GM18909 (cell line): ENCODE data around the gene SLC44A4.
"Not testable (repeated sequence)": the region's sequence is repeated elsewhere in the genome, so short reads cannot be mapped to it uniquely, and the experiment has no call there.

Experiments used
- ATAC-seq: cut with Tn5 transposase; IDR thresholded peaks from one replicate; pipeline ENCODE4 v1.9.1; 2021; ENCODE audit warnings: mild to moderate bottlenecking; ENCODE audit not compliant: unreplicated experiment, poor library complexity

The SLC44A4 gene

DNA sequence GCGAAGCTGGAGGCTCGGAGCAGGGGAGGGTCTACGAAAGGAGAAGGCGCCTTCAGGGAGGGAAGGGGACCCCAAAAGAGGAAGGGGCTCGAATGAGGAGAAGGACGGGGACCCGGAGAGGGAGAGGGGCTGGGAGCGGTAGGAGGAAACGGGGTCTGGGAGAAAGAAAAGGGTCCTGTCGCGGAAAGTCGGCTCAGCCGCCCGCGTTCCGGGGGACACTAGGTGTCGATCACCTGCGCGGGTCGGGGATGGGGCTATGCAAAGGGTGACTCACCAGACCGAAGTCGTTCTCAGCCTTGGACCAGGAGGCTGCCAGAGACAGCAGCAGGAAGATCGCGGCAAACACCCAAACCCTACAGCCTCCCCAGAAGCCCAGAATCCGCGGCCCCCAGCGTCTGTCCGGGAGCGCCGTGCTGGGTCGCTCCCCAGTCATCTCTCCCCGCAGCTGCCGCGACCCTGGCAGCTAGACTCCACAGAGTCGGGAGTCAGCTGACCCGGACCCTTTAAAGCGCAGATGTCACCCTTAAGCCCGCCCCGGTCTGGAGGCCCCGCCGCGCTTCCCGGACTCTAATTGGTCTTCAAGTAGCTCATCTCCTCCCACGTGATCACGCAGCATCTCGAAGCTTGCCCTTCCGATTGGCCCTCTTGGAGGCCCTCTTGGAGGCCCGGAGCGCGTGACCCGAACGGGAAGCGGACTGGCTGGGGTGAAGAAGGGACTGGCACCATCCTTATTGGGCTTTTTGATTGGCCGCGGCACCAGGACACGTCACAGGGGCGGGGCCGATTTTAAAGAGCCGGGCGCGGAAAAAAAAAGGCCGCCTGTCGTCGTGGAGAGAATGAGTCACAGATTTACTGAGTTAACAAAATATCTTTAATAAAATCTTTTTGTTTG lies 16.2 kb downstream of the SLC44A4 start, which contains the start of gene NEU1:
TSS of gene NEU1 (minus strand) at position 478 of the 892 bp plus-strand sequence. CDS start at position 433, 45 bp downstream.
- peak; percentile 92 for ATAC-seq

DNA sequence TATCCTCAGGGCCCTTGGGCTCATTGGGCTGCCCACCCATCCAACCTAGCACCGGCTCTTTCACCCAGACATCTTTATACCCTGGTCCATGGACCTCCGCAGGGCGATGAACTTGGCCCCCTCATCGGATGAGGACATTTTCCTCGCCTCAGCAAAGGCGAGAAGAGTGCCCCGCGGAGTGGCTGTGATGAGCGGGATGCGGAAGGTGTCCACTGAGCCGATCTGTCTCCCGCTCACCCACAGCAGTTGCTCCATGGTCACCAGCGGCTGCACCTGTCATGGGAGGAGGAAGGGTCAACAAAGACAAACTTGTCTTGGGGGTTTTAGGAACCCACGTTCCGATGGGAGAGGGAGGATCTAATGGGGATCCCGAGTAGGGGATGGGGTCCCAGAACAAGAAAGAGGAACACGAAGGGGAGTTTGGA lies 16.9 kb downstream of the SLC44A4 start:
- no peak for ATAC-seq

DNA sequence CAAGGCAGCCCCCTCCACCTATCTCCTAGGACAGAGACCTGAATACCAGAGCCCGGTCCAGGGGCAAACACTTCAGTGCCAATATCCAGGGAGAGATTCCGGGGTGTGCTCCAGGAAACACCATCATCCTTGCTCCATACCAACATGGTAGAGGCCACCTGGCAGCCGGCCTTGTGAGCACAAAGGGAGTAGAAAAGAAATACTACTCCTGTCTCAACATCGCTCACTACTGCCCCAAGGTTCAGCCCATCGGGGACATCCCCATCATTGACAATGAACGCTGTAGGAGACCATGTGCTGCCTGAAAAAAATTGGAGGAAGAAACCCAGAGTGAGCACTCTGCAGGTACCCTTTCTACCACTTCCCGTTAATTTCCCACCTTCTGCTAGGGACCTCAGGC lies 17.6 kb downstream of the SLC44A4 start:
- no peak for ATAC-seq

DNA sequence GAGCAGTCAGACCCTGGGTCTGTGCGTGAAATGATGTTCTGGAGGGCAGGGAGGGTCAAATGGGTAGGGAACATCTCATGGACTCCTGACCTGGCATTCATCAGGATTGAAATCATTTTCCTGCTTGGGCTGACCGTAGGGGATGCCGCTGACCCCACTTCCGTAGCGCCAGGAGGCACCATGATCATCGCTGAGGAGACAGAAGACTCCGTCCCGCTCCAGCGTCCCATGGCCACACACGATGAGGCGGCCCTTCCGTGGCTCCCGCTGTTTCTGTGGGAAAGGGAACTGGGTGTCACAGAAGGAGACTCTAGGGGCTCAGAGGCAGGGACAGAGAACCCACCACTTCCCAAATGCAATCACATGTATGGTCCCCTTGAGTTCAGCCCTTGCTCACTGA lies 18.4 kb downstream of the SLC44A4 start:
- ATAC-seq: no peak

DNA sequence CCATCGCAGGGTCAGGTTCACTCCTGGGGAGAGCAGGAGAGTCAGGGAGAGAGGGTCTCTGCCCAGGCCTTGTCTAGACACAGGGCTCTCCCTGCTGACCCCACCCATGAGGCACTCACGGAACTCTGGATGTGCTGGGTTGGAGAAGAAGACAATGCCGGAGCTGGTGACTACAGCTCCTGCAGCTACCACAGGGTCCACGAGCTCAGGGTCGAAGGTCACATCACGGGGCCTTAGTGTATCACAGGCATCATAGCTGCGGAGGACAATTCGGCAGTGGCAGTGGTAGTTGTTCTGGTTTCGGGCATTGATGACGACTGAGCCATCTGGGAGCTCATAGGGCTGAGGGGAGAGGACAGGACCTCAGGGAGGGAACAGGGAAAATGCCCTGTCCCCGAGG lies 18.9 kb downstream of the SLC44A4 start:
- ATAC-seq: no peak

DNA sequence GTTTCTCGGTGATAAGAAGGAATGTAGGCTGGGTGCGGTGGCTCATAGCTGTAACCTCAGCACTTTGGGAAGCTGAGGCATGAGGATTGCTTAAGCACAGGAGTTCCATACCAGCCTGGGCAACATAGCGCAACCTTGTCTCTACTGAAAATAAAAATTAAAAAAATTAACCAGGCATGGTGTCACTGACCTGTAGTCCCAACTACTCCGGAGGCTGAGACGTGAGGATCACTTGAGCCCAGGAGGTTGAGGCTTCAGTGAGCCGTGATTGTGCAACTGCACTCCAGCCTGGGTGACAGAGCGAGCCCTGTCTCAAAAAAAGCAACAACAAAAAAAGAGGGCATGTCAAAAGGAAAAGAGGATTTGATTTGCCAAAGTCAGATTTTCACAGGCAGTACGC lies 20.1 kb downstream of the SLC44A4 start:
- ATAC-seq: no peak

DNA sequence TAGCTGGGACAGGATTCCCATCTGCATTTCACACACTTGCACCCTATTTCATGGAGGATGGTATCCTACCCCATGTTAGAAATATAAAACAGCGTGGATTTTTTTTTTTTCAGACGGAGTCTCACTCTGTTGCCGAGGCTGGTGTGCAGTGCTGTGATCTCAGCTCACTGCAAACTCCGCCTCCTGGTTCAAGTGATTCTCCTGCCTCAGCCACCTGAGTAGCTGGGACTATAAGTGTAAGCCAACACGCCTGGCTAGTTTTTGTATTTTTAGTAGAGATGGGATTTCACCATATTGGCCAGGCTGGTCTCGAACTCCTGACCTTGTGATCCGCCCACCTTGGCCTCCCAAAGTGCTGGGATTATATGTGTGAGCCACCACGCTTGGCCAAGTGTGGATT lies 21.0 kb downstream of the SLC44A4 start:
- ATAC-seq: not testable (repeated sequence)

DNA sequence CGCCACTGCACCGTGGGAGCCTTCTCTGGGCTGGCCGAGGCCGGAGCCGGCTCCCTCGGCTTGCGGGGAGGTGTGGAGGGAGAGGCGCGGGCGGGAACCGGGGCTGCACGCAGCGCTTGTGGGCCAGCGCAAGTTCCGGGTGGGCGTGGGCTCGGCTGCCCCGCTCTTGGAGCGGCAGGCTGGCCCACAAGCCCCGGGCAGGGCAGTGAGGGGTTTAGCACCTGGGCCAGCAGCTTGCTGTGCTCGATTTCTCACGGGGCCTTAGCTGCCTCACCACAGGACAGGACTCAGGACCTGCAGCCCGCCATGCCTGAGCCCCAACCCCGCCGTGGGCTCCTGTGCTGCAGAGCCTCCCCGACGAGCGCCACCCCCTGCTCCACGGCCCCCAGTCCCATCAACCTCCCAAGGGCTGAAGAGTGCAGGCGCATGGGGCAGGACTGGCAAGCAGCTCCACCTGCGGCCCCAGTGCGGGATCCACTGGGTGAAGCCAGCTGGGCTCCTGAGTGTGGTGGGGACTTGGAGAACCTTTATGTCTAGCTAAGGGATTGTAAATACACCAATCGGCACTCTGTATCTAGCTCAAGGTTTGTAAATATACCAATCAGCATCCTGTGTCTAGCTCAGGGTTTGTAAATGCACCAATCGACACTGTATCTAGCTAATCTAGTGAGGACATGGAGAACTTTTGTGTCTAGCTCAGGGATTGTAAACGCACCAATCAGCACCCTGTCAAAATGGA lies 26.6 kb downstream of the SLC44A4 start:
- not testable (repeated sequence) for ATAC-seq

DNA sequence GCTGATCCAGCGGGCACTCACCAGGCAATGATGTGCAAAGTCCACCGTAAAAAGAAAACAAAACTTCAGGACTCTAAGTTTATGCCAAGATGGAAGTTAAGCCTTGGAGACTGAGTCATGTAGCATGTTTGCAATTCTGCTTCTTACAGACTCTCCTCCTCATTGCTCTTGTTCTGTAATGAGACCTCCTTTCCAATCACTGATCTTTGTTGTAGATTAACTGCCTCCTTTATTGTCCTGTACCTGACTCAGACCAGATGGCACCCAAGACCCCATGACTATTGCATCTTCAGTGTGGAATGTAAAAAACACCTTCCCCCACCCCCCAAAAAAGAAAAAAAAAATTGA lies 27.3 kb downstream of the SLC44A4 start:
- no peak for ATAC-seq

DNA sequence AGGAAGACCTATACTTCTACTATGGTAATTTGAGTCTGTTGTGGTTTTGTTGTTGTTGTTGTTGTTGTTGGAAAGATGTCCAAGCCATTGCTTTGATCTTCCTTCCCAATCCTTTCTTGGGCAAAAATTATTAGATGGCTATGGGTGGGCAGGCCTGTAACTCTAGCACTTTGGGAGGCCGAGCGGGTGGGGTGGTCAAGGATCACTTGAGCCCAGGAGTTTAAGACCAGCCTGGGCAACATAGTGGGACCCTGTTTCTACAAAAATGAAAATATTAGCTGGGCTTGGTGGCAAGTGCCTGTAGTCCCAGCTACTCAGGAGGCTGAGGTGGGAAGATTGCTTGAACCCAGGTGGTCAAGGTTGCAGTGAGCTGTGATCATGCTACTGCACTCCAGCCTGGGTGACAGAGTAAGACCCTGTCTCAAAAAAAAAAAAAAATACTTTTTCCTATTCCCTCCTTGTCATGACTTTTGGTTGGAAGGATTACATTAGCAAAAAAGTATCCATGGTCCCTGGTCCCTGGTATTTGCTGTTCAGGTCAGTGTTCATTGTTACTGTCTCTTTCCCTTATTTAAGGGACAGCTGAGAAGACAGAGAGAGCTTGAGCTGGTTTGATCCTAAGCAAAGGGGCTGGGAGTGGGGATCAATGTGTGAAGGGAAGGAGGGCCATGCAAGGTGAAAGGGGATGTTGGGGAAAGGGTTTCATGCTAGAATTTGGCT lies 27.9 kb downstream of the SLC44A4 start:
- no peak for ATAC-seq

DNA sequence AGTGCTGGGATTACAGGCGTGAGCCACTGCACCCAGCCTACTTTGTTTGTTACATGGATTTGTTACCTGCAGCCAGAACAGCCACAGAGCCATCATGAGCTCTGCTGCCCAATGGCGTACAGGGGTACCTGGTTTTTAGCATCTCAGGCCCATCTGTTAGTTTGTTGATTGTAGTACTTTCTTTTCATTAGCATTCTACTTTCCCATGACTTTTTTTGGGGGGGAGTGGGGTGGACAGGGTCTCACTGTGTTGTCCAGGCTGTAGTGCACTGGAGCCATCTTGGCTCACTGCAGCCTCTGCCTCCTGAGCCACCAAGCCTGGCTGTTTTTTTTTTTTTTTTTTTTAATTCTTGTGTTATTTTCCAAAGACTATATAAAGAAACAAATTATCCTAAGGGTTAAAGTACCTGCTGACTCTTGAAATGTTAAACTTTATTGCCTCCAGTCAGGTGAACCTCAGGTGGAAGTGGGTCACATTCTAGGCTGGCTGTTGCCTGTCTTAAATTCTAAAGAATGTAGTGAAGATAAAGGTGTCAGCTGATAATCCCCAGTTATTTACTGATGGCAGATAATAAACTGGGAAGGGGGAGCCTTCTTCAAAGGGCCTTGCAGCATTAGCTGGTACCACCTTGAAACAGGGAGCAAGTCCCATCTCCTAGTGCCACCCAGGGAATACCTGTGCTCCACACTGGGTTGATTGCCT lies 31.4 kb downstream of the SLC44A4 start:
- no peak for ATAC-seq

DNA sequence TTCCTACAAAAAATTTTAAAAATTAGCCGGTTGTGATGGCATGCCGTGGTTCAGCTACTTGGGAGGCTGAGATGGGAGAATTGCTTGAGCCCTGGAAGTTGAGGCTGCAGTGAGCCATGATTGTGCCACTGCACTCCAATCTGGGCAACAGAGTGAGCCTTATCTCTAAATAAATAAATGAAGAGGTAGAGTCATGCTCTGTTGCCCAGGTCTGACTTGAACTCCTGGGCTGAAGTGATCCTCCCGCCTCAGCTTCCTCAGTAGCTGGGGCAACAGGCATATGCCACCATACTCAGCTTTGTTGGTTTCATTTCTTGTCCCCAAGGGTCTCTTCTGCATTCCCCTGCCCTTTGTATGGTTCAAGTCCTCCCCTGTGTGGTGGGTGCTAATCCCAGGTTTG lies 34.3 kb downstream of the SLC44A4 start:
- ATAC-seq: no peak

DNA sequence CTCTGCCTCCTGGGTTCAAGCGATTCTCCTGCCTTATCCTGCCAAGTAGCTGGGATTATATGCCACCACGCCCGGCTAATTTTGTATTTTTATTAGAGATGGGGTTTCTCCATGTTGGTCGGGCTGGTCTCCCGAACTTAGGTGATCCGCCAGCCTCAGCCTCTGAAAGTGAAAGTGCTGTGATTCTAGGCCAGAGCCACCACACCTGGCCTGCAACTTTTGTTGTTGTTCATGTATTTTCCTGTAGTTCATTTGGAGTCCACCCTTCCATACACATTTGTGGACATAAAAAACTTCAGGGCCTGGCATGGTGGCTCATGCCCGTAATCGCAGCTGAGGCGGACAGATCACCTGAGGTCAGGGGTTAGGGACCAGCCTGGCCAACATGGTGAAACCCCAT lies 36.7 kb downstream of the SLC44A4 start:
- ATAC-seq: no peak

DNA sequence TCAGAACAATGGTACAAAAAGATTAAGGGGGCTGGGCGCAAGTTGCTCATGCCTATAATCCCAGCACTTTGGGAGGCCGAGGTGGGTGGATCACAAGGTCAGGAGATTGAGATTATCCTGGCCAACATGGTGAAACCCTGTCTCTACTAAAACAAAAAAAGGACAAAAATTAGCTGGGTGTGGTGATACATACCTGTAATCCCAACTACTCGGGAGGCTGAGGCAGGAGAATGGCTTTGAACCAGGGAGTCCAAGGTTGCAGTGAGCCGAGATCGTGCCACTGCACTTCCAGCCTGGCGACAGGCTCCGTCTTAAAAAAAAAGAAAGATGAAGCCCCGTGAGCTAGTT lies 39.0 kb downstream of the SLC44A4 start:
- not testable (repeated sequence) for ATAC-seq

DNA sequence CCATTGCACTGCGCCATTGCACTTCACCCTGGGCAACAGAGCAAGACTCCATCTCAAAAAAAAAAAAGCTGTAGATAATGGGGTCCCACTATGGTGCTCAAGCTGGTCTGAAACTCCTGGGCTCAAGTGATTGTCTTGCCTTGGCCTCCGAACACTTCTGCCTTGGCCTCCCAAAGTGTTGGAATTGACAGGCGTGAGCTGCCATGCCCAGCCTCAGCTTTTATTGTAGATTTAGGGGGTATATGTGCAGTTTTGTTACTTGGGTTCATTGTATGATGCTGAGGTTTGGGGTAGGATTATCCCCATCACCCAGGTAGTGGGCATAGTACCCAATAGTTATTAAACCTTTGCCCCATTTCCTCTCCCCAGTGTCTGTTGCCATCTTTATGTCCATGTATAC lies 39.8 kb downstream of the SLC44A4 start:
- no peak for ATAC-seq

DNA sequence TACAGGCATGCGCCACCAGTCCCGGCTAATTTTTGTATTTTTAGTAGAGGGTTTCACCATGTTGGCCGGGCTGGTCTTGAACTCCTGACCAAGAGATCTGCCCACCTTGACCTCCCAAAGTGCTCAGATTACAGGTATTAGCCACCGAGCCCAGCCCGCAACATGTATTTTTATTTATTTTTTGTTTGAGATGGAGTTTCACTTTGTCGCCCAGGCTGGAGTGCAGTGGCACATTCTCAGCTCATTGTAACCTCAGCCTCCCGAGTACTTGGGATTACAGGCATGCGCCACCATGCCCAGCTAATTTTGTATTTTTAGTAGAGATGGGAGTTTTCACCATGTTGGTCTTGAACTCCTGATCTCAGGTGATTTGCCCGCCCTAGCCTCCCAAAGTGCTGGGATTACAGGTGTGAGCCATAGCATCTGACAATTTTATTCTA lies 40.7 kb downstream of the SLC44A4 start:
- not testable (repeated sequence) for ATAC-seq

DNA sequence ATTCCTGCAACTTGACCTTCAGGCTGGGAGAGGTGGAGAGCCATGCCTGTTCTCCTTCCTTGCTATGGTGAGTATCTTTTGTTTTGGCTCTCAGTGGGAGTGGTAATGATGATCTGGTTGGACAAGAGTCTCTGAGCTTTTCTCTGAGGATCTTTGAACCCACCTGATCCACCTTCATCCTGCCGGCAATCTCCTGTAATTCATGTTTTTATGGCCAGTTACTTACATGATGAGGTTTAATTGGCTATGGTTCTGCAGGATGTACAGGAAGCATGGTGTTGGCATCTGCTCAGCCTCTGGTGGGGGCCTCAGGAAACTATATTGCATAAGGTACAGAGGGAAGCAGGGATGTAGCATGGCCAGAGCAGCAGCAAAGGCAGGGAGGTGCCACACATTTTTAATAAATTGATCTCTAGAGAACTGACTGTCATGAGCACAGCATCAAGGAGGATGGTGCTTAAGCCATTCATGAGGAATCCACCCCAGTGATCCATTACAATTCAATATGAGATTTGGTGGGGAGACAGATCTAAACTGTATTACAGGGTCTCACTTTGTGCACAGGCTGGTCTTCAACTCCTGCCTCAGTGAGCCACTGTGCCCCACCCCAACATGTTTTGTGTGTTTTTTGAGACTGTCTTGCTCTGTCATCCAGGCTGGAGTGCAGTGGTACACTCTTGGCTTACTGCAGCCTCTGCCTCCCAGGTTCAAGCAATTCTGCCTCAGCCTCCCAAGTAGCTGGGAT lies 41.3 kb downstream of the SLC44A4 start:
- ATAC-seq: no peak

DNA sequence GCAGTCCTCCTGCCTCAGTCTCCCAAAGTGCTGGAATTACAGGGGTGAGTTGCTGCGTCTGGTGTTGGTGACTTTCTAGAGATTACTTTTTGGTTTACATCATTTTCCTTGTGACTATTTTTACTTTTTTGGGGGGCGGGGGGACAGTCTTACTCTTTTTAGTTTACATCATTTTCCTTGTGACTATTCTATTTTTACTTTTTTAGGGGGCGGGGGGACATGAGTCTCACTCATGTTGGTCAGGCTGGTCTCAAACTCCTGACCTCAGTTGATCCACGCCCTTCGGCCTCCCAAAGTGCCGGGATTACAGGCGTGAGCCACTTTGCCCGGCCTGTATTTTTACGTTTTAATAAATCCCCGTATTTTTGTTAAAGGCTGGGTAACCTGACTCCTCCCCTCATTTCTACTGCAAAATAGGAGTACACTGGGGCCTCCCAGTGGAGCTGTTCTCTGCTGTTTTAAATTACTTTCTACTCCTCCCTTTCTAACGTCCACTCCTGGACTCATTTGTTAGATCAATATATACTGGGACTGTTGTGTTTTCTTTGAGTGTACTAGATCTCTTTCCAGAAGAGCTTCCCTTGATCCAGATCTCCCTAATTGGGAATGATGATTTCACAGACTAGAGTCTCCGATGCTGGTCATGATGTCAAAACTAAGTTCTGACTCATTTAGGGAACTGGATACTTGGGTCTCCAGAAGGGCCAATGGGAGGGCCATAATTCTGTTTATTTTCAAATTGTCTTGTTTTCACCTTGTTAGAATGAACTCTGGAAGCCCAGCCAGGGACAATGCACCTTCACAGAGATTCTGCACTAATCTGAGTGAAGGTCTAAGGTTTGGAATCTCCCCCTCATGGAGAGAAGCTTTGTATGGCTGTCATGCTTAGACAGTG lies 42.1 kb downstream of the SLC44A4 start:
- ATAC-seq: no peak

DNA sequence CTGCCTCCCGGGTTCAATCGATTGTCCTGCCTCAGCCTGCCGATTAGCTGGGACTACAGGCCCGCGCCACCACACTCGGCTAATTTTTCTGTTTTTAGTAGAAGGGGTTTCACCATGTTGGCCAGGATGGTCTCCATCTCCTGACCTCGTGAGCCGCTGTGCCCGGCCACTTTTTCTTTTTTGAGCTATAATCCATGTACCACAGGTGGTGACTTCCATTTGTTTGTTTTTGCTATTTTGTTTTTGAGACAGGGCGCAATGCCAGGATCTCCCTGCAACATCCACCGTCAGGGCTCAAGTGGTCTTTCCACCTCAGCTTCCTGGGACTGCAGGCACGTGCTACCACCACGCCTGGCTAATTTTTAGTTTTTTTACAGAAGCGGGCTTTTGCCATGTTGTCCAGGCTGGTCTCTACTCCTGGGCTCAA lies 42.7 kb downstream of the SLC44A4 start:
- no peak for ATAC-seq
